Right atrium auricular region (tissue), 2 donors: ENCODE results near the gene CDK5RAP3. TPM values are rescaled to one million over a fixed set of nuclear protein-coding genes. Genes with fewer than 3 reads are reported as not detected.

ENCODE experiments used
- DNase-seq: peaks from one replicate; pipeline ENCODE4 v3.0.0-alpha.2; 2019; ENCODE audit warnings: low spot score
- H3K27ac ChIP-seq, 2 donors: fragments of 200-600 bp; sonication (generic); 1 replicate in 1 of 2; 2 replicates in 1 of 2; pipeline ENCODE4 v1.5.1; 2016 to 2019
- H3K27me3 ChIP-seq, 2 donors: fragments of 200-600 bp; sonication (generic); one replicate each; pipeline versions ENCODE4 v1.5.1 to v1.6.0; 2017 to 2019
- H3K36me3 ChIP-seq: fragments of 200-600 bp; sonication (generic); one replicate; pipeline ENCODE4 v1.5.1; 2016
- H3K4me1 ChIP-seq, 2 donors: fragments of 200-600 bp; sonication (generic); one replicate each; pipeline versions ENCODE4 v1.5.1 to v1.6.0; 2017 to 2019
- H3K4me3 ChIP-seq, 2 donors: fragments of 200-600 bp; sonication (generic); 1 replicate in 1 of 2; 2 replicates in 1 of 2; pipeline ENCODE4 v1.5.1; 2017 to 2019; ENCODE audit warnings: mild to moderate bottlenecking in 1 of 2, moderate library complexity in 1 of 2
- H3K9me3 ChIP-seq, 2 donors: fragments of 200-600 bp; sonication (generic); one replicate each; pipeline ENCODE4 v1.5.1; 2019
- CTCF ChIP-seq, 2 donors: fragments of 200-600 bp; sonication (generic); IDR thresholded peaks; one replicate each; pipeline ENCODE4 v1.5.1; 2019; ENCODE audit warnings: antibody characterized with exemption in 2 of 2
- total RNA-seq, 2 donors: library from RNA; depleted of rRNA; stranded (reverse); fragments of >200 nt; gene quantifications; one replicate each; pipeline ENCODE4 v1.1.0, GENCODE V29; 2016

CDK5RAP3 gene
- total RNA-seq, 2 donors from 2014 or later, result 37.9 to 45.4 TPM

GRCh38 chr17:47989159-47989558 lies 18.2 kb downstream of the CDK5RAP3 start:
- H3K27ac ChIP-seq, result no peak overlapping the region
- H3K9me3 ChIP-seq, result no peaks in the 10 kb centered on the region
- no peak for TF ChIP-seq CTCF (IDR thresholded peaks at IDR 0.05)
- H3K4me1 ChIP-seq, result peaks cover 0 to 24% of the 10 kb centered on the region in 2 donors
- no peak for DNase-seq
- H3K4me3 ChIP-seq, result no peak overlapping the region
- no peaks in the 10 kb centered on the region for H3K36me3 ChIP-seq
- no peaks in the 10 kb centered on the region for H3K27me3 ChIP-seq

- no peaks in the 10 kb centered on the region for H3K36me3 ChIP-seq
- H3K9me3 ChIP-seq, result no peaks in the 10 kb centered on the region
- no peak overlapping the region for H3K4me3 ChIP-seq
- DNase-seq, result no peak
- H3K27me3 ChIP-seq, result no peaks in the 10 kb centered on the region
- no peak overlapping the region for H3K27ac ChIP-seq
- no peak for TF ChIP-seq CTCF (IDR thresholded peaks at IDR 0.05)
- H3K4me1 ChIP-seq, result peaks cover 0 to 20% of the 10 kb centered on the region in 2 donors
These were observed 18.8 kb downstream of the CDK5RAP3 start for GRCh38 chr17:47989700-47990099.

GRCh38 chr17:47990962-47991731 lies 20.2 kb downstream of the CDK5RAP3 start:
- Histone ChIP-seq H3K36me3 (no peaks in the 10 kb centered on the region), H3K27me3 (no peaks in the 10 kb centered on the region), H3K27ac (no peak overlapping the region), H3K9me3 (no peaks in the 10 kb centered on the region), H3K4me1 (peaks cover 0 to 20% of the 10 kb centered on the region in 2 donors), H3K4me3 (no peak overlapping the region)
- no peak for DNase-seq
- no peak for TF ChIP-seq CTCF (IDR thresholded peaks at IDR 0.05)

GRCh38 chr17:47992216-47992615 lies 21.3 kb downstream of the CDK5RAP3 start:
- H3K4me3 ChIP-seq, result no peak overlapping the region
- H3K36me3 ChIP-seq, result no peaks in the 10 kb centered on the region
- H3K4me1 ChIP-seq, result peaks cover 0 to 19% of the 10 kb centered on the region in 2 donors
- DNase-seq, result no peak
- H3K27ac ChIP-seq, result no peak overlapping the region
- no peak for TF ChIP-seq CTCF (IDR thresholded peaks at IDR 0.05)
- H3K27me3 ChIP-seq, result no peaks in the 10 kb centered on the region
- no peaks in the 10 kb centered on the region for H3K9me3 ChIP-seq

GRCh38 chr17:47993031-47993564 lies 22.2 kb downstream of the CDK5RAP3 start:
- DNase-seq, result no peak
- no peaks in the 10 kb centered on the region for H3K36me3 ChIP-seq
- H3K27me3 ChIP-seq, result no peaks in the 10 kb centered on the region
- no peak overlapping the region for H3K4me3 ChIP-seq
- TF ChIP-seq CTCF (IDR thresholded peaks at IDR 0.05), result no peak
- H3K4me1 ChIP-seq, result peaks cover 0 to 15% of the 10 kb centered on the region in 2 donors
- peak overlapping the region in 1 of 2 donors; percentile 40 for H3K27ac ChIP-seq
- no peaks in the 10 kb centered on the region for H3K9me3 ChIP-seq
